C4-2B (cell line): ENCODE results near the gene HBG2.
A peak's percentile ranks its signal among the peaks of the same experiment; 100 is the strongest.

Experiments
- ZFX ChIP-seq: fragments of 450-650 bp; IDR thresholded peaks from 2 replicates; pipeline ENCODE4 v1.6.1; 2017
- TF ChIP-seq, protein P1 (sequence below): fragments of 450-650 bp; conservative IDR thresholded peaks from 2 replicates; pipeline ENCODE4 v1.5.1; 2017; ENCODE audit warnings: mild to moderate bottlenecking

DNA sequence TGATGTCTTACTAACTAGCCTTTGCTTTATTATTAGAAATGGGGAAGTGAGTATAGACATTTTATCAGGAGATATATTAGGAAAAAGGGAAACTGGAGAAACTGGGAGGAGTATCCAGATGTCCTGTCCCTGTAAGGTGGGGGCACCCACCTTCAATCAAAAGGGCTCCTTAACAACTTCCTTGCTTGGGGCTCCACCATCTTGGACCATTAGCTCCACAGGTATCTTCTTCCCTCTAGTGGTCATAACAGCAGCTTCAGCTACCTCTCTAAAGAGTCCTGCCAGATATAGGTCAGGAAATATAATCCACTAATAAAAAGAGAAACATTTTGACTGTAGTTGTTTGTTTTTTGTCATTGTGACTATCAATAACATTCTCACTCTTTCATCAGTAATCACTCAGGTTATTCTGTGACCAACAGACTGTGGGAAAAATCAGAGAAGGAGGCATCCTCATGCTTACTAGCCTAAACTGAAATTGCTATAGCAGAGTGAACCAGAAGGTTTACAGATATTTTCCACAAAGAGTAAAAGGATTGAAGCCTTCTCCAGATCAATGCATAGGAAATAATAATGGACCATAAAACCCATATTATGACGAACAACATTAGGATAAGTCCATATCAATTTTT is 36.7 kb upstream of the HBG2 start:
- TF ChIP-seq, protein P1, sequence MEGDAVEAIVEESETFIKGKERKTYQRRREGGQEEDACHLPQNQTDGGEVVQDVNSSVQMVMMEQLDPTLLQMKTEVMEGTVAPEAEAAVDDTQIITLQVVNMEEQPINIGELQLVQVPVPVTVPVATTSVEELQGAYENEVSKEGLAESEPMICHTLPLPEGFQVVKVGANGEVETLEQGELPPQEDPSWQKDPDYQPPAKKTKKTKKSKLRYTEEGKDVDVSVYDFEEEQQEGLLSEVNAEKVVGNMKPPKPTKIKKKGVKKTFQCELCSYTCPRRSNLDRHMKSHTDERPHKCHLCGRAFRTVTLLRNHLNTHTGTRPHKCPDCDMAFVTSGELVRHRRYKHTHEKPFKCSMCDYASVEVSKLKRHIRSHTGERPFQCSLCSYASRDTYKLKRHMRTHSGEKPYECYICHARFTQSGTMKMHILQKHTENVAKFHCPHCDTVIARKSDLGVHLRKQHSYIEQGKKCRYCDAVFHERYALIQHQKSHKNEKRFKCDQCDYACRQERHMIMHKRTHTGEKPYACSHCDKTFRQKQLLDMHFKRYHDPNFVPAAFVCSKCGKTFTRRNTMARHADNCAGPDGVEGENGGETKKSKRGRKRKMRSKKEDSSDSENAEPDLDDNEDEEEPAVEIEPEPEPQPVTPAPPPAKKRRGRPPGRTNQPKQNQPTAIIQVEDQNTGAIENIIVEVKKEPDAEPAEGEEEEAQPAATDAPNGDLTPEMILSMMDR, result peak; percentile 78
- TF ChIP-seq ZFX, result no peak
